ENCODE measurements around the gene BANP. TPM values are rescaled to one million over a fixed set of nuclear protein-coding genes. Genes with fewer than 3 reads are reported as not detected.
A peak's percentile ranks its signal among the peaks of the same experiment; 100 is the strongest.

Gene BANP
- total and polyA plus RNA-seq, 12 donors, result 10.4 to 29.8 (median 21.7) TPM

DNA sequence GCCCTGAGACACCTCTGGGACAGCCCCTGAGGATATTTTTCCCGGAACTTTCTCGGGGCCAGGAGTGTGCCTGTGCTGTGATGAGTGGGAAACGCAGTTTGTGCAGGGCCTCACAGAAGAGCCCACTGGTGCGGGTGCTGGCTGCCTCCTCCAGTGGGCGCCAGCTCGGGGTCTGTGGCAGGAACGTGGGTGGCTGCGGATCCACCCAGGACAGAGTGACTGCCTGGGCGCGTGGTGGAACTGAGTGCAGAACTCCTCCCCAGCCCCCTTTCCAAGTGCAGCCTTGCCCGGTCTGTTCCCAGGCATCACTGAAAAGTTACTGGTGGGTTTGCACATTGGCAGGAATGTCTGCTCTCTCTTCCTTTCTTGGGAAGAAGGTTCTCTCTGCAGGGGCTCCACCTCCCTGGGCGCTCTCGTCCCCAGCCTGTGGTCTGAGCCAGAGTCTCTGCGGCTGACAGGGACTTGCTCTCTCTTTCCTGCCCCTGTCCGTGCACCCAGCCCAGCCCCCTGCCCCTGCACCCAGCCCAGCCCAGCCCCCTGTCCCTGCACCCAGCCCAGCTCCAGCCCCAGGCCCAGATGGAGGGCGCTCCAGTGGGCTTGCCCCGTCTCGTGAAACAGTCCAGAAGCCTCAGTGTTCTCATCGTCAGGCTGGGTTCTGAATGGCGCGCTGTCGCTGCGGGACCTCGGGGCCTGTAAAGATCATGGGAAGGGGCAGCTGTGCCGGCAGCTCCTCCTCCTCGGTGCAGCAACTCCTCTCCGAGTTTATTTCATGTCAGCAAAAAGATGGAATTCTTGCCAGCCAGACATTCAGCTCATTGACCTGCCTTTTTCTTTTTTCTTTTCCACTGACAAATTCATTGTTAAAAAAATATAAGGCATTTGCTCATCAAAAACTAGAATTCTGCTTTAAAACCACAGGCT lies 117.5 kb downstream of the BANP start:
- intact Hi-C loops (cut with DNase I), result no loop called here
- H3K9me3 ChIP-seq (replicated peaks in 1 of 3), result no peaks in the 10 kb centered on the region
- peak in 1 of 7 donors; percentile 3 for DNase-seq
- H3K27ac ChIP-seq, result no peak overlapping the region
- peaks cover 0 to 22% of the 10 kb centered on the region in 2 donors for H3K36me3 ChIP-seq (replicated peaks in 1 of 2)
- 76 to 92% (median 90%) methylated on average over 17 to 27 of the region's 27 CpGs for WGBS, 4 donors
- H3K4me3 ChIP-seq, result no peak overlapping the region
- no peaks in the 10 kb centered on the region for H3K4me1 ChIP-seq (replicated peaks in 1 of 2)
- no peak for TF ChIP-seq POLR2A (IDR thresholded peaks at IDR 0.05)
- TF ChIP-seq, protein P1, sequence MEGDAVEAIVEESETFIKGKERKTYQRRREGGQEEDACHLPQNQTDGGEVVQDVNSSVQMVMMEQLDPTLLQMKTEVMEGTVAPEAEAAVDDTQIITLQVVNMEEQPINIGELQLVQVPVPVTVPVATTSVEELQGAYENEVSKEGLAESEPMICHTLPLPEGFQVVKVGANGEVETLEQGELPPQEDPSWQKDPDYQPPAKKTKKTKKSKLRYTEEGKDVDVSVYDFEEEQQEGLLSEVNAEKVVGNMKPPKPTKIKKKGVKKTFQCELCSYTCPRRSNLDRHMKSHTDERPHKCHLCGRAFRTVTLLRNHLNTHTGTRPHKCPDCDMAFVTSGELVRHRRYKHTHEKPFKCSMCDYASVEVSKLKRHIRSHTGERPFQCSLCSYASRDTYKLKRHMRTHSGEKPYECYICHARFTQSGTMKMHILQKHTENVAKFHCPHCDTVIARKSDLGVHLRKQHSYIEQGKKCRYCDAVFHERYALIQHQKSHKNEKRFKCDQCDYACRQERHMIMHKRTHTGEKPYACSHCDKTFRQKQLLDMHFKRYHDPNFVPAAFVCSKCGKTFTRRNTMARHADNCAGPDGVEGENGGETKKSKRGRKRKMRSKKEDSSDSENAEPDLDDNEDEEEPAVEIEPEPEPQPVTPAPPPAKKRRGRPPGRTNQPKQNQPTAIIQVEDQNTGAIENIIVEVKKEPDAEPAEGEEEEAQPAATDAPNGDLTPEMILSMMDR (IDR thresholded peaks at IDR 0.05), result no peak
- no peaks in the 10 kb centered on the region for H3K27me3 ChIP-seq

DNA sequence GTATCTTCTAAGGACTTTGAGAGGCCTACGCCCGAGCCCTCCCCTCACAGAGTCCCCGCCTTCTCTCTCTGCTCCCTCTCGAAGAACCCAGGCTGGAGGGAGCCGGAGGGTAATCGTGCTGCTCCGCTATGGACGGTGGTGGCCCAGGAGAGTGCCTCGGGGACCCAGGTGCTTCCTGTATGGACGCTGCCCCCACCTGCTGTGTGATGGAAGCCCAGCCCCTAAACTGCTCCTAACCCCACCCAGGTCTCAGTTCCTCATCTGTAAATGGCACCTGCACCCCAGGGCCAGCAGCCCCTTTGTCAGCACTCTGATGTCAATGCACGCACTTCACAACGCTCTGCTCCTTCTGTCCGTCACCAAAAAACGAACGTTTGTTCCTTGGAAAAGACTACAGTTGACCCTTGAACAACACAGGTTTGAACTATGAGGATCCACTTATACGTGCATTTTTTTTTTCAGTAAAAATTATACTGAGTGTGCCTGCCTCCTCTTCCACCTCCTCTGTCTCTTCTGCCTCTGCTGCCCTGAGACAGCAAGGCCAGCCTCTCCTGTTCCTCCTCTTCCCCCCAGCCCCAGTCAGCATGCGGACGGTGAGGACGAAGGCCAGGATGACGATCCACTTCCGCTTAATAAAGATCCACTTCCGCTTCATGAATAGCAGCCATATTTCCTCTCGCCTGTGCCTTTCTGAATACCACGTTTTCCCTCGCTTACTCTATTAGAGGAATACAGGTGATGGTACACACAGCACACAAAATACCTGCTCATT lies 118.3 kb downstream of the BANP start:
- intact Hi-C loops (cut with DNase I), result no loop called here
- Histone ChIP-seq H3K27me3 (no peaks in the 10 kb centered on the region), H3K4me1 (replicated peaks in 1 of 2) (no peaks in the 10 kb centered on the region), H3K36me3 (replicated peaks in 1 of 2) (peaks cover 0 to 22% of the 10 kb centered on the region in 2 donors), H3K9me3 (replicated peaks in 1 of 3) (no peaks in the 10 kb centered on the region), H3K4me3 (no peak overlapping the region), H3K27ac (no peak overlapping the region)
- 87 to 94% (median 88%) methylated on average over 23 to 25 of the region's 25 CpGs for WGBS, 4 donors
- peak in 1 of 7 donors; percentile 8 for DNase-seq
- TF ChIP-seq, protein P1 (IDR thresholded peaks at IDR 0.05), result no peak
- TF ChIP-seq POLR2A (IDR thresholded peaks at IDR 0.05), result no peak

DNA sequence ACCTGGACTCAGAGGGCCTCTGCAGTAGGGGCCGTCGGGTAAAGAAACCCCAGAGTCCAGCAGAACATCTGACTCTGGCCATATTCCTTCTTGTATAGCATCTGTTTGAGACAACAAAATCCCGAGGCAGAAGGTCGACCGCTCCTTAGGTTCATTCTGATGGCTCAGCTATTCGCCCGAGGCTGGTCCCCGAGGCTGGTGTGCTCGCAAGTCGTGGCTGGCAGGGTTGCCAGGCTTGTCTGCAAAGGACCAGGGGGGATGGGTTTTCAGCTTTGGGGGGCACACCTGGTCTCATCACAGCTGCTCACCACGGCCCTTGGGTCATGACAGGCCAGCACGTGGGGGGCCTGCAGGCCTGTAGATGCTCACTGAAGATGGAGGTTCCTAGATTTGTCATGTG lies 119.1 kb downstream of the BANP start:
- H3K27me3 ChIP-seq, result no peaks in the 10 kb centered on the region
- peak in 1 of 7 donors; percentile 11 for DNase-seq
- no peaks in the 10 kb centered on the region for H3K9me3 ChIP-seq (replicated peaks in 1 of 3)
- intact Hi-C loops (cut with DNase I), result no loop called here
- peaks cover 0 to 22% of the 10 kb centered on the region in 2 donors for H3K36me3 ChIP-seq (replicated peaks in 1 of 2)
- no peak overlapping the region for H3K27ac ChIP-seq
- TF ChIP-seq, protein P1 (IDR thresholded peaks at IDR 0.05), result no peak
- no peak for TF ChIP-seq POLR2A (IDR thresholded peaks at IDR 0.05)
- H3K4me1 ChIP-seq (replicated peaks in 1 of 2), result no peaks in the 10 kb centered on the region
- no peak overlapping the region for H3K4me3 ChIP-seq
- 93 to 100% (median 96%) methylated on average over 7 to 12 of the region's 12 CpGs for WGBS, 4 donors

DNA sequence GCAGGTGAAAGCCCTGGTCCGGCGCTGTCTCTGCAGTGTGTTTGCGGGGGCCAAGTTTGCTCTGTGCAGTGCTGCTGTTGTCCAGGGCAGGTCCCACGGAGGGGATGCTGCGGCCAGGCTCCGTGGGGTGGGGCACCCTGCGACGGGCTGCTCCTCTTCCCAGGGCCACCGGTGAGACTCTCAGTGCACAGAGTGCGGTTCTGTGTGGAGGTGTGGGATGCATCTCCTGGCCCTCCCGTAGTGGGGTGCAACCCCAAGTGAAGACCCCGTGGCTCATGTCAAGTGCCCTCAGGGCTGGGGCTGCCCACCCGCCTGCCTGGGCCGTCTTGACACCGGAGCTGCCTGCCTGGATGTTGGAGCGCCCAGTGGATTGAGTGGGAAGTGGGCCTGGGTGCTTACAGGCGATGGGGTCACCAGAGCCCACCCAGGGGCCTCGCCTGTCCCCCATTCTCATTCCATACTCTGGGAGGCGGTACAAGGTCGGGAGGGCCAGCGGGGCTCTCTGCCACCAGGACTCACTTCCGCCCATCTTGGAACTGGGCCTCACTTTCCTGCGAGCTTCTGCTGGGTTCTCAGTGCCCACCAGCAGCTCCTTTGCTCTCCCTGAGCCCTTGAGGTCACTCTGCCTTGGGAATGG lies 119.9 kb downstream of the BANP start:
- DNase-seq, result peak in 1 of 7 donors; percentile 3
- 94 to 98% (median 96%) methylated on average over 15 to 23 of the region's 23 CpGs for WGBS, 4 donors
- intact Hi-C loops (cut with DNase I), result no loop called here
- TF ChIP-seq POLR2A (IDR thresholded peaks at IDR 0.05), result no peak
- TF ChIP-seq, protein P1 (IDR thresholded peaks at IDR 0.05), result no peak
- no peak overlapping the region for H3K27ac ChIP-seq
- no peaks in the 10 kb centered on the region for H3K27me3 ChIP-seq
- H3K4me3 ChIP-seq, result no peak overlapping the region
- no peaks in the 10 kb centered on the region for H3K9me3 ChIP-seq (replicated peaks in 1 of 3)
- H3K4me1 ChIP-seq (replicated peaks in 1 of 2), result no peaks in the 10 kb centered on the region
- peaks cover 0 to 22% of the 10 kb centered on the region in 2 donors for H3K36me3 ChIP-seq (replicated peaks in 1 of 2)
